H1 (cell line): Measurements from ENCODE around the gene GLYATL3. TPM values are rescaled to one million over a fixed set of nuclear protein-coding genes. Genes with fewer than 3 reads are reported as not detected.
"Not testable (repeated sequence)": the region's sequence is repeated elsewhere in the genome, so short reads cannot be mapped to it uniquely, and the experiment has no call there.

Experiments
- CTCF ChIA-PET: fragments of 300-600 bp; sonication (Branson Sonifier 250); formaldehyde crosslinking; loops from one replicate; lab custom pipeline; 2021; ENCODE audit not compliant: partially characterized antibody; lab: Charles Lee
- POLR2A ChIA-PET: fragments of 300-600 bp; sonication (Branson Sonifier 250); formaldehyde crosslinking; loops from one replicate; lab custom pipeline; 2021; ENCODE audit warnings: inconsistent platforms; ENCODE audit not compliant: partially characterized antibody; lab: Charles Lee
- DNase-seq, 2 experiments: peaks; one replicate each; pipeline versions ENCODE4 v3.0.0 to v3.0.0-alpha.2; 2010 to 2022; ENCODE audit warnings: low spot score in 2 of 2, low read depth in 1 of 2, mixed read lengths in 1 of 2
- FAIRE-seq: peaks from 2 replicates; lab custom pipeline; 2011; peaks lifted over from hg19 to GRCh38; lab: Jason Lieb, UNC
- H2AFZ ChIP-seq: 2 replicates; pipeline ENCODE4 v1.8.1; 2012; ENCODE audit warnings: low read length, inconsistent platforms
- H2AK5ac ChIP-seq: 2 replicates; pipeline ENCODE4 v1.6.1; 2013; ENCODE audit warnings: low read depth, low read length
- H2BK120ac ChIP-seq: replicated peaks from 2 replicates; pipeline ENCODE3; 2013; ENCODE audit warnings: low read depth, low read length, inconsistent platforms
- H2BK12ac ChIP-seq: 2 replicates; pipeline ENCODE4 v1.6.1; 2013; ENCODE audit warnings: low read depth, low read length
- H2BK15ac ChIP-seq: 2 replicates; pipeline ENCODE4 v1.6.1; 2013; ENCODE audit warnings: low read length
- H2BK20ac ChIP-seq: 2 replicates; pipeline ENCODE4 v1.6.1; 2013; ENCODE audit warnings: low read length
- H2BK5ac ChIP-seq: 2 replicates; pipeline ENCODE4 v1.6.1; 2013; ENCODE audit warnings: low read depth, low read length
- H3K14ac ChIP-seq: 2 replicates; pipeline ENCODE4 v1.6.1; 2013; ENCODE audit warnings: inconsistent platforms; ENCODE audit not compliant: insufficient read length
- H3K18ac ChIP-seq: 2 replicates; pipeline ENCODE4 v1.6.1; 2013; ENCODE audit warnings: low read length; ENCODE audit errors: extremely low read depth
- H3K23ac ChIP-seq: 2 replicates; pipeline ENCODE4 v1.6.1; 2013; ENCODE audit warnings: inconsistent platforms; ENCODE audit not compliant: insufficient read length
- H3K23me2 ChIP-seq: 2 replicates; pipeline ENCODE4 v1.6.1; 2013; ENCODE audit warnings: low read depth, low read length
- H3K27ac ChIP-seq: 2 replicates; pipeline ENCODE4 v1.6.1; 2011; ENCODE audit warnings: low read depth, low read length, inconsistent platforms
- H3K27me3 ChIP-seq, 4 experiments: replicated peaks in 1 of 4; 1 replicate in 1 of 4; 2 replicates in 3 of 4; pipeline versions ENCODE4 v1.6.1 to v1.8.1; 2011 to 2013; ENCODE audit warnings: low read length in 3 of 4, mild to moderate bottlenecking in 3 of 4, inconsistent platforms in 2 of 4, mixed read lengths in 2 of 4, moderate library complexity in 1 of 4; ENCODE audit not compliant: control insufficient read depth in 3 of 4, insufficient read depth in 3 of 4; ENCODE audit errors: extremely low read depth in 1 of 4
- H3K36me3 ChIP-seq, 4 experiments: 2 replicates each; pipeline versions ENCODE4 v1.6.1 to v1.8.1; 2011 to 2013; ENCODE audit warnings: mild to moderate bottlenecking in 4 of 4, low read length in 3 of 4, moderate library complexity in 2 of 4, control low read depth in 1 of 4, inconsistent platforms in 1 of 4; ENCODE audit not compliant: insufficient read depth in 4 of 4, control insufficient read depth in 2 of 4
- H3K4ac ChIP-seq: replicated peaks from 2 replicates; pipeline ENCODE3; 2013; ENCODE audit warnings: low read length, low read depth, mixed read lengths, inconsistent platforms; ENCODE audit not compliant: insufficient read length
- H3K4me1 ChIP-seq, 4 experiments: replicated peaks in 1 of 4; 1 replicate in 1 of 4; 2 replicates in 3 of 4; pipeline versions ENCODE4 v1.6.1 to v1.8.1; 2011 to 2013; ENCODE audit warnings: low read length in 3 of 4, inconsistent platforms in 2 of 4, mixed read lengths in 1 of 4; ENCODE audit not compliant: insufficient read depth in 4 of 4, control insufficient read depth in 3 of 4
- H3K4me2 ChIP-seq, 2 experiments: 2 replicates each; pipeline versions ENCODE4 v1.6.1 to v1.8.1; 2011 to 2013; ENCODE audit warnings: low read depth in 2 of 2, low read length in 2 of 2, control low read depth in 1 of 2, inconsistent platforms in 1 of 2, mild to moderate bottlenecking in 1 of 2; ENCODE audit not compliant: insufficient read depth in 1 of 2
- H3K4me3 ChIP-seq, 4 experiments: fragments of 200-600, 300-600 bp in 1 of 4; sonication (generic), shearing (Covaris generic), sonication (Bioruptor Twin) in 1 of 4; 2 replicates each; pipeline versions ENCODE4 v1.5.1 to v1.8.1; 2011 to 2016; ENCODE audit warnings: low read length in 4 of 4, low read depth in 3 of 4, control low read depth in 2 of 4, inconsistent platforms in 2 of 4, mild to moderate bottlenecking in 2 of 4, mixed read lengths in 1 of 4, moderate library complexity in 1 of 4; ENCODE audit not compliant: insufficient read depth in 2 of 4; ENCODE audit errors: extremely low read depth in 1 of 4
- H3K56ac ChIP-seq: replicated peaks from 2 replicates; pipeline ENCODE3; 2013; ENCODE audit warnings: low read depth, mild to moderate bottlenecking, mixed read lengths, low read length, inconsistent platforms; ENCODE audit not compliant: insufficient read length
- H3K79me1 ChIP-seq: 2 replicates; pipeline ENCODE4 v1.6.1; 2013; ENCODE audit warnings: low read depth, low read length, control low read depth
- H3K79me2 ChIP-seq, 2 experiments: 2 replicates each; pipeline versions ENCODE4 v1.6.1 to v1.8.1; 2012 to 2013; ENCODE audit warnings: low read length in 2 of 2, mild to moderate bottlenecking in 2 of 2, inconsistent platforms in 1 of 2; ENCODE audit not compliant: insufficient read depth in 2 of 2, control insufficient read depth in 1 of 2
- H3K9ac ChIP-seq, 4 experiments: replicated peaks in 1 of 4; 1 replicate in 1 of 4; 2 replicates in 3 of 4; pipeline versions ENCODE4 v1.6.1 to v1.8.1; 2011 to 2013; ENCODE audit warnings: low read depth in 3 of 4, low read length in 3 of 4, control low read depth in 2 of 4, mild to moderate bottlenecking in 2 of 4, moderate library complexity in 2 of 4, inconsistent platforms in 1 of 4; ENCODE audit errors: extremely low read depth in 1 of 4
- H3K9me3 ChIP-seq, 2 experiments: 2 replicates each; pipeline versions ENCODE4 v1.6.1 to v1.8.1; 2012 to 2013; ENCODE audit warnings: mild to moderate bottlenecking in 2 of 2, moderate library complexity in 2 of 2, control low read depth in 1 of 2, inconsistent platforms in 1 of 2, low read depth in 1 of 2, low read length in 1 of 2, mixed read lengths in 1 of 2; ENCODE audit not compliant: insufficient read depth in 2 of 2
- H4K20me1 ChIP-seq, 2 experiments: replicated peaks in 1 of 2; 2 replicates each; pipeline versions ENCODE3 to v1.8.1; 2011 to 2013; ENCODE audit warnings: inconsistent platforms in 2 of 2, low read length in 2 of 2, mild to moderate bottlenecking in 1 of 2; ENCODE audit not compliant: insufficient read depth in 2 of 2, control insufficient read depth in 1 of 2
- H4K5ac ChIP-seq: 2 replicates; pipeline ENCODE4 v1.6.1; 2013; ENCODE audit warnings: low read length, low read depth, mixed read lengths, inconsistent platforms; ENCODE audit not compliant: insufficient read length
- H4K8ac ChIP-seq: 2 replicates; pipeline ENCODE4 v1.8.0; 2013; ENCODE audit warnings: mild to moderate bottlenecking, moderate library complexity, low read length, inconsistent platforms; ENCODE audit not compliant: insufficient read depth; ENCODE audit errors: extremely low read depth
- H4K91ac ChIP-seq: replicated peaks from 2 replicates; pipeline ENCODE3; 2013; ENCODE audit warnings: low read length, mixed read lengths, inconsistent platforms; ENCODE audit not compliant: insufficient read length
- WGBS, 2 experiments: shearing (Covaris generic) in 1 of 2; methylation state at CpG; one replicate each; pipeline versions ENCODE4 v1.1.6 to v1.1.7; 2013 to 2015; ENCODE audit warnings: low lambda C conversion rate in 2 of 2, mixed read lengths in 2 of 2, inconsistent platforms in 1 of 2, low coverage in 1 of 2, missing lambda C conversion rate in 1 of 2; ENCODE audit not compliant: insufficient replicate concordance in 2 of 2, insufficient coverage in 1 of 2, insufficient read length in 1 of 2; ENCODE audit errors: extremely low coverage in 1 of 2, missing lambda C conversion rate in 1 of 2; 5-methylcytosine and 5-hydroxymethylcytosine counted together
- polyA plus RNA-seq, 7 experiments: library from polyadenylated mRNA; depleted of rRNA in 3 of 7; stranded (reverse) in 5 of 7; unstranded in 2 of 7; fragments of >200 nt in 5 of 7; fragments of 200-250 nt in 2 of 7; gene quantifications; 1 replicate in 5 of 7; 2 replicates in 1 of 7; 4 replicates in 1 of 7; pipeline versions ENCODE4 v1.2.1 to v1.2.3, GENCODE V29; 2011 to 2013; ENCODE audit warnings: missing spikeins in 2 of 7, mixed read lengths in 2 of 7
- total RNA-seq: library from RNA; stranded (reverse); fragmentation: NEBNext Ultra II Directional; extraction: Animal tissue kit (Norgen Biotek cat#: 25700); gene quantifications from 2 replicates; pipeline ENCODE4 v1.2.1, GENCODE V29; 2021

GLYATL3 gene
- total and polyA plus RNA-seq, 2 of the 8 experiments (the other 6 are each of a cell fraction or from before 2014, with no cell fraction given): not detected

DNA sequence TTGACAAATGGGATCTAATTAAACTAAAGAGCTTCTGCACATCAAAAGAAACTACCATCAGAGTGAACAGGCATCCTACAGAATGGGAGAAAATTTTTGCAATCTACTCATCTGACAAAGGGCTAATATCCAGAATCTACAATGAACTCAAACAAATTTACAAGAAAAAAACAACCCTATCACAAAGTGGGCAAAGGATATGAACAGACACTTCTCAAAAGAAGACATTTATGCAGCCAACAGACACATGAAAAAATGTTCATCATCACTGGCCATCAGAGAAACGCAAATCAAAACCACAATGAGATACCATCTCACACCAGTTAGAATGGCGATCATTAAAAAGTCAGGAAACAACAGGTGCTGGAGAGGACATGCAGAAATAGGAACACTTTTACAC, 23.2 kb upstream of the GLYATL3 start:
- H3K4me2 ChIP-seq, H2BK5ac ChIP-seq, H3K9me3 ChIP-seq, H3K9ac ChIP-seq, H2BK12ac ChIP-seq, H4K5ac ChIP-seq, H2BK20ac ChIP-seq, H4K8ac ChIP-seq, H3K18ac ChIP-seq, H3K56ac ChIP-seq, H4K91ac ChIP-seq, H3K4ac ChIP-seq, H3K79me2 ChIP-seq, H2BK120ac ChIP-seq, H3K27ac ChIP-seq, H2AK5ac ChIP-seq, H3K4me1 ChIP-seq, FAIRE-seq, H3K79me1 ChIP-seq, H3K4me3 ChIP-seq, DNase-seq, H3K27me3 ChIP-seq, H2AFZ ChIP-seq, H3K14ac ChIP-seq, H4K20me1 ChIP-seq, H3K23ac ChIP-seq, POLR2A ChIA-PET, H3K23me2 ChIP-seq, H2BK15ac ChIP-seq: not testable (repeated sequence)
- WGBS, 2 experiments: 93% methylated on average over 2 of the region's 2 CpGs; no CpG with 5 or more reads in 1 of the 2 experiments
- CTCF ChIA-PET: interaction anchor here (0.6 kb wide), 1 partner anchor 73 kb away, joined by 3 read pairs; no protein-coding TSS in a partner anchor
- H3K36me3 ChIP-seq: peaks cover 4 to 36% (median 16%) of the 10 kb centered on the region in 4 experiments; a peak in 6 of 8 replicates
